NB4 (cell line): ENCODE measurements around the gene CCDC9B.

ENCODE experiments used
- CTCF ChIP-seq: IDR thresholded peaks from one replicate; pipeline ENCODE4 v1.5.1; 2012; ENCODE audit warnings: low read depth, low read length
- MAX ChIP-seq: IDR thresholded peaks from 2 replicates; pipeline ENCODE4 v1.6.1; 2011; ENCODE audit warnings: low read depth, low read length
- MYC ChIP-seq: IDR thresholded peaks from 2 replicates; pipeline ENCODE4 v1.6.1; 2011; ENCODE audit warnings: low read depth, low read length
- POLR2A ChIP-seq: IDR thresholded peaks from 2 replicates; pipeline ENCODE4 v1.6.1; 2011; ENCODE audit warnings: mild to moderate bottlenecking; ENCODE audit not compliant: insufficient read length; ENCODE audit errors: extremely low read depth

DNA sequence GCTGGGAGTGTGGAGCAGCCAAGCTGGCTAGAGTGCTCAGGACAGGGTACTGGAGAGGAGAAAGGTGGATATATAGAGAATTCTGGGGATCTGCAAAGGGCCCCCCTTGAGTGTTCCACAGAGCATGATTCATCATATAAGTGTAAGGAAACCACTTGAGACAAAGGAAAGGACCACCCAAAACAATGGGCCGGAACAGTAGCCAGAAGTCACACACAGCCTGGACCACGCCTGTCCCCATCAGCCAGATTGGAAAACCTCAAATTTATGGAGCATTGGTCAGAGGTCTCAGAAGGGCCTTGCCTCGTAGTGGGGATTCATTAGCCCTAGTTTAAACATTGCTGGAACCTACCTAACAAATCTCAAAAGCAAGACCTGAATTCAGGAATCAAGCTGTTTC lies 36.9 kb upstream of the CCDC9B start:
- TF ChIP-seq POLR2A, result no peak
- TF ChIP-seq CTCF, result no peak
- no peak for TF ChIP-seq MAX
- TF ChIP-seq MYC, result no peak
